ENCODE results near the gene PXN. TPM values are rescaled to one million over a fixed set of nuclear protein-coding genes. Genes with fewer than 3 reads are reported as not detected.
A peak's percentile ranks its signal among the peaks of the same experiment; 100 is the strongest.
"Not testable (repeated sequence)": the region's sequence is repeated elsewhere in the genome, so short reads cannot be mapped to it uniquely, and the experiment has no call there.

PXN gene
- polyA plus RNA-seq, 3 donors: 56.7 to 89.5 (median 69.5) TPM

- no peak for DNase-seq (ENCODE audit: extremely low read depth in 1 of 11, low read depth in 9 of 11, low spot score in 4 of 11)
Measured at GRCh38 chr12:120266180-120266870, 795 bp upstream of the PXN start.

GRCh38 chr12:120264904-120265472 lies 542 bp downstream of the PXN start:
- DNase-seq (ENCODE audit: extremely low read depth in 1 of 11, low read depth in 9 of 11, low spot score in 4 of 11): no peak

- no peak for DNase-seq (ENCODE audit: extremely low read depth in 1 of 11, low read depth in 9 of 11, low spot score in 4 of 11)
Measured at GRCh38 chr12:120264086-120264903, 1.2 kb downstream of the PXN start.

DNA sequence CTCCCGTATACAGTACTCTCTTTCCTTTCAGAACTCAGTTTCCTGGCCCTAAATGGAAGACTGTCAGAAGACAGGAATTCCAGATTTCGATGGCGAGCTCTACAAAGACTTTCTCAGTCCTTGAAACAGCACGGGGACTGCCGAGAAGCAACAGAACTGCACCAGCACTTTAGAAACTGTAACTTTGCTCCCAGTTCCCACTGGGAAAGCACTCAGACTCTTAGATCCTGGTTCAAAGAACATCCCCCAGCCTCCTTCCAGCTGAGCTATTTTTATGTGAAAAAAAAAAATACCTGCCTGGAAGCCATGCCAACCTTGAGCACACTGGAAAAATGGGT lies 1.8 kb downstream of the PXN start:
- no peak for DNase-seq (ENCODE audit: extremely low read depth in 1 of 11, low read depth in 9 of 11, low spot score in 4 of 11)

DNA sequence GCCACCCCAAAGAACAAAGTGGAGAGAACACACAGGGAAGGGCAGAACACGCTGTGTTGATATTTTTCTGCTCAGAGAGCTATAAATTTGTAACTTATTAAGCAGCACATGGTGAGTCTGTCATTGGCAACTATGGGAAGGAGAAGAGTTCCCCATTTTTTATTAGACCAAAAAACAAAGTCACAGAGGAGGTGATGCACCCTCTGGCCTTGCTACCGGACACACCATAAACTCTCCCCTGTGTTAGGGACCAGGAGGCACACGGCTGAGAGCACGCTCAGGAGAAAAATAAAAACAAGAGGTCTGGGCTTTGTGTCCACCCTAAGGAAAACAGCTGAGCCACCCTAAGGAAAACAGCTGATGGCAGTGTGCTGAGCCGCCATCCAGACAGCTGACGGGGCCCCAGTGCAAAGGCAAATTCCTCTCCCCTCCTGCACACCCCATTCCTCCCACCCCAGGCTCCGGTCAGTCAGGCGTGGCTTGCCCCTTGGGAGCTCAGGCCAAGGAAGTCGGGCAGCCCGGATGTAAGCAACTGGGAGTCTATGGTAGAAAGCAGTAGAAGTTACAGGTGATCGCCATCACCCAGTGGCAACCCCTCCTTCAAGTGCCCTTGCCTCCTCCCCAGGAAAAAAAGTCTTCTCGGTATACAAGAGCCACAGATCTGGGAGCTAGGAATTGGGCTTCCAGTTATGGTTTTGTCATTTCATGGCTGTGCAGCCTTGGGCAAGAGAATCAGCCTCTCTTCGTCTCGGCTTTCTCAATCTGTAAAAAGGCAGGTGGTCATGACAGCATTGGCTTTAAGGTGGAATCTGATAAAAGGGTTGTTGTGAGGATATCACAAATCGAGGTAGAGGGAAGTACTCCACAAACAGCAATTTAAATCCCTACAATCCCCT lies 2.4 kb downstream of the PXN start:
- no peak for DNase-seq (ENCODE audit: extremely low read depth in 1 of 11, low read depth in 9 of 11, low spot score in 4 of 11)

DNA sequence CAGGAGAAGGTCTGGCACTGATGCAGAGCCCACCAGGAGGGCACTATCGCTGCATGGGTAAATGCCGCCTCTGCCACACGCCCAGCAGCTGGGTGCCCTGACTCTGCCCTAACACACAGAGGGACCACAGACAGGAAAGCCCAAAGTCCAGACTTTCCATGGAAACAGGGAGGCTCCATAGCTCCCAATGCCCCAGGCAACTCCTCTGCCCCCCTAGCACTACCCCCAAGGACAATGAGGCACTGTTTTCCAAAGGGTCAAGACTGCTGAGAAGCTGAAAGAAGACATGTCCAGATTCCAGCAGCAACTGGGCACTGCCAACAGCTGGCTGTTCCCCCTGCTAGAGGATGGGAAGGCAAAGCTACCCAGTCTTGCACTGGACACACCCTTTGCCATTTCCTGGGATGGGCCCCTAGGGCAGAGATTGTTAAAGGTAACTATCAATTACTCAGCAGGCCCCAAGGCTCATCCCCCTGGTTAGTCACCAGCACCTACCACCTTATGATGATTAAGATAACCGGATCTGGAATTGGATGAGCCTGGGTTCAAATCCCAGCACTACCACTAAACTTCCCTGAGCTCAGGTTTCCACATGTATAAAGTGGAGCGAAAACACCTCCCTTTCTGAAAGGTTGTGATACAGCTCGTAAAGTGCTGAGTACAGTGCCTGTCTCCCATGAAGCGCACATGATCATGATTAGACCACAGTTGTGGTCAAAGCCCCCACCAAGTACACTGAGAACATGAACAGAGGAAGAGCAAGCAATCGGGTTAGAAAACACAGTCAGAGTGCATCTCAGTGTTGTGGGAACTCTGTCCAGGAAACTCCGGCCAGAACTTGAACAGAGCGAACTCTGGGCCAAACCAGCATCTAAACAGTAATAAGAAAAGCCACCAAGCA lies 3.3 kb downstream of the PXN start:
- no peak for DNase-seq (ENCODE audit: extremely low read depth in 1 of 11, low read depth in 9 of 11, low spot score in 4 of 11)

DNA sequence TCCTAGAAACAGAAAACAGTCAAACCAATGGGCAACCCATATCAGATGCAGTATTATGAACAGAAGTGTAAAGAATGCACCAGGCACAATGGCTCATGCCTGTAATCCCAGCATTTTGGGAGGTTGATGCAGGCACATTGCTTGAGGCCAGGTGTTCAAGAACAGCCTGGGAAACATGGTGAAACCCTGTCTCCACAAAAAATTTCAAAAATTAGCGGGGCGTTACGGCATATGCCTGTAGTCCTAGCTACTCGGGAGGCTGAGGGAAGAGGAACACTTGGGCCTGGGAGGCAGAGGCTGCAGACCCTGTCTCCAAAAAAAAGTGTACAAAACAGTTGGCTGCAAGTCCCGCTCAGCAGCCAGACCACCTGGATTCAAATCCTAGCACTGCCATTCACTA lies 4.9 kb downstream of the PXN start:
- no peak for DNase-seq (ENCODE audit: extremely low read depth in 1 of 11, low read depth in 9 of 11, low spot score in 4 of 11)

- no peak for DNase-seq (ENCODE audit: extremely low read depth in 1 of 11, low read depth in 9 of 11, low spot score in 4 of 11)
Measured at GRCh38 chr12:120259418-120260202, 5.9 kb downstream of the PXN start.

- DNase-seq (ENCODE audit: extremely low read depth in 1 of 11, low read depth in 9 of 11, low spot score in 4 of 11): no peak
Measured at GRCh38 chr12:120258323-120258896, 7.1 kb downstream of the PXN start.

DNA sequence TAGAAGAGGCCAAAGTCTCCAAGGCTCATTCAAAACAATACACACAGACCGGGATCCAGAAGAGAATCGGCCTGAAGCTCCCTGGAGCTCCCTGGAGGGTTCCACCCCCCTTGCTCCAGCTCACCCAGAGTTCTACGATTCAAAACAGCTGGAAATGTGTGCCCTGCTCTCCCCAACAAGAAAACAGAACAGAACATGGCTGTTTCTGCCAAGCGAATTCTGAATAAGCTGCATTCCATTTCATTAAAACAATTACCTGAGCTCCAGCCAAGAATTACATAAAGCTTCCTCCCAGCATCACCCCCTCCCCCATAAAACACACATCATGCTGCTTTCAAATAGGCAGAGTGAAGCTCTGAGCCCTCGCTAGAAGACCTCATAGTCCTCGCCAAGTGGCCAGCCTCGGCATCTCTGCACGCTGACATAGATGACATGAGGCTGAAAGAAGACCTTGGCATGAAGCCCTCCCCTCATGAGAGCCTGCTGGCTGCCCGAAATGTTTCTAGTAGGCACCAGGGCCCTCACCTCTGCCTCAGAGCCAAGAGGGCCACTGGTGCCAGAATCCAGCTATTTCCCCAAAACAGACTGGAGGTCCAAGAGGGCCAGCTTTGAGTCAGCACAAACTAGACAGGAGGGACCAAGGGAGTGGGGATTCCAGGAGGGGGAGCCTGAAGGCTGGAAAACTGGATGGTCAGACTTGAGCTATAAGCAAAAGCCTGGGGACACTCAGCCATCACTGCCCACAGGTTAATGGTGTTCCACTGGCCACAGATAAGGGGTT lies 8.3 kb downstream of the PXN start:
- DNase-seq (ENCODE audit: extremely low read depth in 1 of 11, low read depth in 9 of 11, low spot score in 4 of 11): peak in 5 of 11 donors; percentile 56 to 76 (median 68)

GRCh38 chr12:120254809-120255208 lies 10.7 kb downstream of the PXN start:
- DNase-seq (ENCODE audit: extremely low read depth in 1 of 11, low read depth in 9 of 11, low spot score in 4 of 11): no peak

DNA sequence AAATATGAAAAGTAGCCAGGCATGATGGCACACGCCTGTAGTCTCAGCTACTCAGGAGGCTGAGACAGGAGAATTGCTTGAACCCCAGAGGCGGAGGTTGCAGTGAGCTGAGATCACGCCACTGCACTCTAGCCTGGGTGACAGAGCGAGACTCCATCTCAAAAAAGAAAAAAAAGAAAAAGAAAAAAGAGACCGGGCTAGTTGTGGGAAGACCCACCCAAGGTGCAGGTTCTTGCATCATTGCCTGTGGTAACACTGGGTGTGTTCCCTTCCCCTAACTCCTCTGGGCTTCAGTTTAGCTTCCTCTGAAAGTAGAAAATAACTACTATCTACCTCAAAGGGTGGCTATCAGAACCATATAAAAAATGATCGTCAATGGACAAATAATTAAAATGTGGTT lies 12.2 kb downstream of the PXN start:
- DNase-seq (ENCODE audit: extremely low read depth in 1 of 11, low read depth in 9 of 11, low spot score in 4 of 11): not testable (repeated sequence)

DNA sequence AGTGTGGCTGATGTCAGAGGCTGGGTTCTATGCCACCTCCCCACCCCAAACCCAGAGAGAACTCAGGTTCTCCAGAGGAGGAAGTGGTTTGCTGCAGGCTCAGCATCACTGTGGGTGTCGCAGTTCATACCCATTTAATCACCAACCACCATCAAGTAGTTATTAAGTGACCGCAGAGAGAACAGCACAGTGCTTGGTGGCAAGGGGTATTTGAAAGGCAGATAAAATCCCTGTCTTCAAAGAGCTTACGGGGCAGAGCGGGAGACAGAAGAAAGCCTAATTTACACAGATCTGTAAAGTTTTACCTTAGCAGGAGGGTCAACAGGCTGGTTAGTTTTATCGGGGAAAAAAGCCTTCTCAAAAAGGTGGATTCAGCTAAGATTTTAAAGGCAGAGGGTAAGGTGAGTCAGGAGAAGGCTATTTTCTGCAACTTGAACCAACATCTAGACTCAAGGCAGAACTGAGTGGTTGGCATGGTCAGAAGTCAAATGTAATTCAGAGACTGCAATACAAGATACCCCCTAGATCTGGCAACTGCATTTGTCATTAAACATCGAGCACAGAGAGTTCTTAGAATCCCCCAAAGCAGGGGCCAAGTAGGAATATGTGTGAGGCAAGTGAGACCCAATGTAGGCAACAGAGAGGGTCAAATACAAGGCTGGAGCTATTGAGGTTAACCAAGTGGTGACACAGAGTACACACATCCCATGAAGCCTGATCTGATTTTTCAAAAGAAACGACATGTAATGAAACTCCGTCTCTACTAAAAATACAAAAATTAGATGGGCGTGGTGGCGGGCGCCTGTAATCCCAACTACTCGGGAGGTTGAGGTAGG lies 13.2 kb downstream of the PXN start:
- DNase-seq (ENCODE audit: extremely low read depth in 1 of 11, low read depth in 9 of 11, low spot score in 4 of 11): no peak

DNA sequence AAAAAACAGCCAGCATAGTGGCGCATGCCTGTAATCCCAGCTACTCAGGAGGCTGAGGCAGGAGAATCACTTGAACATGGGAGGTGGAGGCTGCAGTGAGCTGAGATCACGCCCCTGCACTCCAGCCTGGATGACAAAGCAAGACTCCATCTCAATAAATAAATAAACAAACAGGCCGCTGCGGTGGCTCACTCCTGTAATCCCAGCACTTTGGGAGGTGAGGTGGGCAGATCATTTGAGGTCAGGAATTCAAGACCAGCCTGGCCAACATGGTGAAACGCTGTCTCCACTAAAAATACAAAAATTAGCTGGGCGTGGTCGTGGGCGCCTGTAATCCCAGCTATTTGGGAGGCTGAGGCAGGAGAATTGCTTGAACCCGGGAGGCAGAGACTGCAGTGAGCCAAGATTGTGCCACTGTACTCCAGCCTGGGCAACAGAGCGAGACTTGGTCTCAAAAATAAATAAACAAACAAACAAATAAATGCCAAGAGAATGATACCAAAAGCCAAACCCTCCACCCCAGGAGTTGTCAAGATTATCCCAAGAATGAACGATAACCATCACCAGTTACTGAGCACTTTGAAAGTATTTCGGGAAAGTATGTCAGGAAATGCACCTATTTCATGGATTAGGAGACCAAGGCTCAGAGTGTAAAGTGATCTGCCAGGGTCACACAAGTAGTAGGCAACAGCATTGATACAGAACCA lies 14.0 kb downstream of the PXN start:
- DNase-seq (ENCODE audit: extremely low read depth in 1 of 11, low read depth in 9 of 11, low spot score in 4 of 11): not testable (repeated sequence)
